GM18526 (cell line): ENCODE measurements around the gene NSD2.

Experiments used
- POLR2A ChIP-seq: IDR thresholded peaks from 3 replicates; pipeline ENCODE4 v1.6.1; 2011; ENCODE audit not compliant: insufficient read length; ENCODE audit errors: extremely low read depth

Gene NSD2

DNA sequence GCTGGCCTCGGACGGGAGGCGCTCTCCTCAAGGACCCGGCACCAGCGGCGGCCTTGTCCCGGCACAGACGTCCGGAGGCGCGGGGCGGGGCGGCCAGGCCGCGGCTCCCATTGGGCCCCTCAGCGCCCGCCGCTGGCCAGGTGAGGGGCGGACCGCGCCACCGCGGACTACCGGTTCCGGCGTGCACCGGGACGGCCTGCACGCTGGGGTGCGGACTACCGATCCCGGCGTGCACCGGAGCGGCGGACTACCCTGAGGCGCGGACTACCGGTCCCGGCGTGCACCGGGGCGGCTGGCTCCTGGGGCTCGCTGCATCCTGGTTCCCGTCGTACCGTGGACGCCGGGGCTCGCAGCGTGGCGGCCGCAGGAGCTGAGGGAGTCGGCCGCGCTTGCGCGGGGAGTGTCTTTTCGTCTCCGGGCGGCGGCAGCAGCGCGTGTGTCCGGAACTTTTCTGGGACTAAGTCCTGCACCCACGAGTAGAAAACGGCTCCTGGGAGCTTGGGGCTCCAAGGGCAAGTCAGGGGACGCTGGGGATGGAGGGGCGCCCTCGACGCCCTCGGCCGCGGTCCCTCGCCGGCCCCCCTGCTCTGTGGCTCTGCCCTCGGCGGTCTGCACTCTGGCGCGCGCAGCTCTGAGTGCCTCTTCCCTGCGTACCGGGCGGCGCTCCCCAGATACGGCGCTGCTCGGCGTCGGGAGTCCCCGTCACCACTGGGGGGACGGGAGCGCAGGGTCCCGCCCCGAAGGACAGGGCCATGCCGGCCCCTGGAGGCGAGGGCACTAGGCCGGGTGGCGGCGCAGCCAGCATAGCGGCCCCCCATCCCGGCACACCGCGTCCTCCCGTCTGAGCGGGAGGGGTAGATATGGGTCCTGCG, 14.9 kb upstream of the NSD2 start, which contains the start of gene LETM1:
Gene LETM1, minus strand, starts transcription at position 86 of the 872 bp plus-strand sequence. CDS start 206 bp downstream, outside the sequence.
- TF ChIP-seq POLR2A = peak; percentile 86

DNA sequence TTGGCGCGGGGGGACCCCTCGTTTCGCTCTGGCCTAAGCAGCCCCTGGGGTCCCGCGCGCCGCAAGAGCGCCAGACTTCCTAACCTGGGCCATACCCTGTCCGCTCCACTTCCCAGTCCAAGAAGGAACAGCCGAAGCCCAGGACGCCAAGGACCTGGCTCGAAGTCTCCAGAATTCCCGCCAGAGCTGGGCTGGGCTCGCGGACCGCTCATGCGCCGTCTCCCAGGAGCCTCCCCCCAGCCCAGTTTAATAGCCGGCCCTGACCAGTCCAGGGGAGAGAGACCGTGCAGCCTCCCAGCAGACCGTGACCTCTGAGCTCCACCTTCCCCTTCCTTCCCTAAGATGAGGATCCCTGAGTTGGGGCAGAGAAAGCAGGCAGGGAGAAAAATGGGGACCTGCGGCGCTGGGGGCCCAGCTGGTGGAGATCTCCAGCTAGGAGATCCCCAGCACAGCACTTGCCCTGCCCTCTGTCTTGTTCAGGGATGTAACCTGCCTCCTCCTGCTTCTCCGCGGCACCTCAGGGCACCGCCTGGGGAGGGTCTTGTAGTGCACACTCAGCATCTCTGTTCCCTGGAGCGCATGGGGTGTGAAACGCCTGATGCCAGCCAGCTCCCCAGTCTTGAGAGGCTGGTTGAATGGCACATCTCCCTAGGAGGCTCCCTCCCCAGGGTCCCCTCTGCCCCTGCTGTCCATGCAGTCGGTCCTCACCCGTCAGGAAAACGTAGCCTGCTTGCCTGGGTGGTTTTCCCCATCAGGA, 14.1 kb upstream of the NSD2 start:
- TF ChIP-seq POLR2A = no peak

DNA sequence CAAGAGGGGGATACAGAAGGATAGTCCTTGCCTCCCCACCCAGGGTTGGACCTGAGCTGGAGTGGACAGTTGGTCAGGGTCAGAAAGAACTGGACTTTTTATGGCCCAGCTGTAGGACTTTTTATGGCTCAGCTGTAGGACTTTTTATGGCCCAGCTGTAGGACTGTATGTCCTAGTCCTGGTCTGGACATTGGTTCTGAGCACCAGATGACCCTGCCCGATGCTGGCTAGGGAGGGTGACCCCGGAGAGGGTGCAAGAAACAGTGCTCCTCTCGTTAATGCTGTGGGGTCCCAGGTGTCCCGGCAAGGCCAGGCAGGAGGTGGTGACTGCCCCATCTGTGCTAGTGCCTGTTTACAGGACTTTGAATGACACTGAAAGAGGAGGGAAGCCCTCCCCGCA, 13.3 kb upstream of the NSD2 start:
- TF ChIP-seq POLR2A = no peak

DNA sequence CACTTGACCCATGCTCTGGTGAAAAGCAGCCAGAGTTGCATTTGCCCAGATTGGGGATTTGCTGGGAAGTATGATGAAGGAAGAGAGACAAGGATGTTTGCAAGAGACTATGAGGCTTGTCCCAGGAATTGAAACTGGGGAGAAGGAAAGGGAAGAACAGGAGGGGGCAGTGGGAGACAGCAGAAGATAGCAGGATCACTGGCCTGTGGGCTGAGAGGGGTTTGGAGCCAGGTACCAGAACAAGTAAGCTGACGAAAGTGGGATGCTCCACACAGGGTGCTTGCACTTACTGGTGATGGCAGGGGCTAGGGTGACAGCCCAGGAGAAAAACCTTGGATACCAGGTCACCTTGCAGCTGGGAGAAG, 11.8 kb upstream of the NSD2 start:
- no peak for TF ChIP-seq POLR2A

DNA sequence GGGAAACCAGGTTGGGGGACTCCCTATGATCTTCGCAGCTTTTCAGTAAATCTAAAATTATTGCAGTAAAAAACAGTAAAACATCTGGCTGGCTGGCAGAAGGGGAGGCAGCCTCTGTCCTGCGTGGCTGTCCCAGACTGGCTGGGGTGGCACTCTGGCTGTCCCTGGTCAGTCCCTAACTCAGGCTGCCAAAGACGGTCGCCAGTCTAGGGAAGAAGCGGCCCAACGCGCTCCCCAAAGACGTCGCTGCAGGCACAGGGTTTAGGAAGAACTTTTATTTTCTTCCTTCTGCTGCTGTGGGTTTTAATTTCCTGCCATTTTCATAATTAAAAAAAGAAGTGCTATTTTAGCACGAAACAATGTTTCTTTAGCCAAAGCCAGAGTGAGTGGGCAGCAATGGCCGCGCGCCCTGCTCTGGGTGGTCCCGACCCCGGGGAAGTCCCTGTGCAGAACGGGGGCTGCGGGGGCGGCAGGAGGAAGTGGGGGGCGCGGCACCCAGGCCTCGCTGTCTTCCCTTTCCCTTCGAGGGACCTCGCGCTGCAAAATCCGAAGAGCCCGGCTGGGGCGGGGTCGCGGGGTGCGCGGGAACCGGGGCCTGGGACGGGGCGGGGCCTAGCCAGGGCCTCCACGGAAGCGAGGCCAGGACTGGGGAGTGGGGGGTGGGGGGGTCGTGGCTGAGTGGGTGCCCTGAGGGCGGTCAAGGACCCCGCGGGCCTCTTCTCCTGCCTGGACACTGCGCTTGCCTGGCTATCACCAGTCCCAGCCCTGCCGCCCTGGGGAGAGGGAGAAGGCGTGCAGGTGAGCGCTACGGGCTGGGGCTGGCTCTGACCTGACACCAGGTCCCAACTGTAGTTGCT, 8.9 kb upstream of the NSD2 start:
- no peak for TF ChIP-seq POLR2A

DNA sequence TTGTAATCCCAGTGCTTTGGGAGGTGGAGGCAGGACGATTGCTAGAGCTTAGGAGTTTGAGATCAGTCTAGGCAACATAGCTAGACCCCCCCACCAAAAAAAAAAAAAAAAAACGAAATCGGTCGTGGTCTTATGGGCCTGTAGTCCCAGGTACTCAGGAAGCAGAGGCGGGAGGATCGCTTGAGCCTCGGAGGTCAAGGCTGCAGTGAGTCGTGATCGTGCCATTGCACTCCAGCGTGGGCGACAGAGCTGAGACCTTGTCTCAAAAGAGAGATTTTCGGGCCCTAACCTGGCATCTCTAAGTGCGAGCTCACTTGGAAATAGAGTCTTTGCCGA, 8.3 kb upstream of the NSD2 start:
- TF ChIP-seq POLR2A = no peak

DNA sequence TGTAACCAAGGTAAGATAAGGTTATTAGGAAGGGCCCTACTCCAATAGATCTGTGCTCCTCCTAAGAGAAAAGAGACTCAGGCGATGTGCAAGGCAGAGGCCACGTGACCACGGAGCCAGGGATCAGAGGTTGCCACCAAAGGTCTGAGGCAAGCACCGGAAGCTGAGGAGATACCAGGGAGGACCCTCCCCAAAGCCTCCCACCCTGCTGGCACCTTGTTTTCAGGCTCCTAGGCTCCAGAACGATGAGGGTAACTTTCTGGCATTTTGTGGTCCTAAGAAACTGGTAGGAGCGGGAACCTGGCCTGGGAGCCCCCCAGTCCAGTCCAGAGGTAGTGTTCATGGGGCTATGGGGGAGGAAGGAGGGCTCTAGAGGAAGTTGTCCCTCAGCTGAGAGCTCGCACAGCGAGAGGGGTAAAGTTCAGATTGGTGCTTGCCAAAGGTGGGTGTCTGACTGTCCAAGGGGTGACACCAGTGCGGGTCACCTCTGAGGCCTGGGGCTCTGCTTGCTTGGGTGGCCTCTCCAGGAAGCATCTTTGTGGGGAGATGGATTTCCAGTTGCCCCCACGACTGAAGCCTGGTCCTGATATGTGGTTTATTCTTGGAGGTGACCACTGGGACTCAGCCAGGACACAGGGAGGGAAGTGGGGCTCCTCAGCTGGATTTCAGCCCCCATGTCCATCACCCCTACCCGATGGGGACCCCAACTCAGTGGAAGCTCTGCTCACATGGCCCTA, 7.7 kb upstream of the NSD2 start:
- no peak for TF ChIP-seq POLR2A

DNA sequence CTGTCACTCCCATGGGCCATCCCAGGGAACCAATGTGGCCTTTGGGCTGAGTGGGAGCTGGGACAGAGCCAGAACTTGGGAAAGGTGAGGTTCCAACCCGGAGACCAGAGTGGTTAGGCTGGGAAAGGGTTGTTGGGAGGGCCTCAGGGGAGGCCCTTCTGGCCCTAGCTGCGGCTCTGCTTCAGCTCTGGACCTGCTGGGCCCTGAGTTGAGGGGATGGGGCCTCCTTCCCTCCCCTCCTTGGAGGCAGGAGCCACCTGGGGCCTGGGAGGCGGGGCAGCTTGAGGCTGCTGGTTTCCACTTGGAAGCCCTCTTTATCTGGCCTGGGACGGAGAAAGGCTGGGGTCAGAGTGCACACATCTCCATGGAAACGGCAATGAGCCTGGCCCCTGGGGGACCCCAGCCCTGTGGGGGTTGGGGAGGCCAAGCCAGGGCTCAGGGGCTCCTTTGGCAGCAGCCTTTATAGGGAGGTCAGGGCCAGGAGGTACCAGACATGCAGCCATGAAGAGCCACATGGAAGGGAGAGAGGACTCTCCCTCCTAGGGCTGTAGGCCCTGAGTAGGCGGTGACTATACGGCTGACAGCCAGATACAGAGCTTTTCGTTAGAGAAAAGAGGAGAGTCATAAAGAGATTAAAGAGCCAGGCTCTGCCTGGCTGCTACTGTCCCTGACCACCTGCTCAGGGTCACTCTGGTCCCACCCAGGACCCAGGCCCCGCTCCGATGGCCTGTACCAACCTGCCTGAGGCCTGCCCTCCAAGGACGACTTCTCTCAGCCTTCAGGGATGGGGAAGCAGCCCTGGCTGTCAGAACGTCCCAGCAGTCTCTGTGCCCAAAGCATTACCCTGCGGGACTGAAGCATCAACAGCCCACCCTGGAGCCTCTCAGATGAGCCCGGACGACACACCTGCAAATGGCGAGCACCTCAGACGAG, 6.9 kb upstream of the NSD2 start:
- no peak for TF ChIP-seq POLR2A

DNA sequence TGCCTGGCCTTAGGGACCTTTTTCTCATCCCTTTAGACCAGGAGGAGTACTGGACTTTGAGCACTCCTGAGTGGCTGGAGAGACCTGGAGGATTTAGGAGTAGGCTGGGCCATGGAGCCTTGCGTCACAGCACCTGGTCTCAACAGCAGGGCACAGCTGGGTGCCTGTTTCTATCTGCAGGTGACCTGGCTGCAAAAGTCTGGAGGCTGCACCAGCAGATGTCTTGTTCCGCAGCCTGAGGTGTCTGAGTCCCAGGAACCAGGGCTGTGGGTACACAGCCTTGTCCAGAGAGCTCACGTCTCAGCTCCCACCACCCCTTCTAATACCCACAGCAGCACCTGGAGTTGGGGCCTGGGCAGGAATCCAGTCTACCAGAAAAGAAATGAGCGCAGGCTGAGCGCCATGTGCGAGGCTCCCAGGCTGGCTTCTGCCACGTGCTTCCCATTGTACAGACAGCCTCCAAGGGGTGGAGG, 5.0 kb upstream of the NSD2 start:
- no peak for TF ChIP-seq POLR2A

DNA sequence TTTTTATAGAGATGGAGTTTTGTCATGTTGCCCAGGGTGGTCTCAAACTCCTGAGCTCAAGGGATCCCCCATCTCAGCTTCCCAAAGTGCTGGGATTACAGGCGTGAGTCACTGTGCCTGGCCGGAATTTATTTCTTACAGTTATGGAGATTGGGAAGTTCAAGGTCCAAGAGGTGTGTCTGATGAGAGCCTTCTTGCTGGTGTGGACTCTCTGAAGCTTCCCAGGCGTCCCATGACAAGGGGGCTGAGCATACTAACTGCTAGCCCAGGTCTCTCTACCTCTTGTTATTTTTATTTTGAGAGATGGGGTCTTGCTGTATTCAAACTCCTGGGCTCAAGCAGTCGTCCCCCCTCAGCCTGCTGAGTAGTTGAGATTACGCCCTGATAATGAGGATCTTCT, 2.9 kb upstream of the NSD2 start:
- no peak for TF ChIP-seq POLR2A

DNA sequence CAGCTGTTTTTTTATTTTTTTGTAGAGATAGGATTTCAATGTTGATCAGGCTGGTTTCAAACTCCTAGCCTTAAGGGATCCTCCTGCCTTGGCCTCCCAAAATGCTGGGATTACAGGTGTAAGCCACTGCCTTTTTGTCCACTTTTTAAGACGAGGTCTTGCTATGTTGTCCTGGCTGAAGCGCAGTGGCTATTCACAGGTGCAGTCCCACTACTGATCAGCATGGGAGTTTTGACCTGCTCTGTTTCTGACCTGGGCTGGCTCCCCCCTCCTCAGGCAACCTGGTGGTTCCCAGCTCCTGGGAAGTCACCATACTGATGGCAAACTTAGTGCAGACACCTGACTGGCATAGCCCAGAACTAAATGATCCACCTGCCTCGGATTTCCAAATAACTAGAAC, 2.3 kb upstream of the NSD2 start:
- TF ChIP-seq POLR2A = no peak

DNA sequence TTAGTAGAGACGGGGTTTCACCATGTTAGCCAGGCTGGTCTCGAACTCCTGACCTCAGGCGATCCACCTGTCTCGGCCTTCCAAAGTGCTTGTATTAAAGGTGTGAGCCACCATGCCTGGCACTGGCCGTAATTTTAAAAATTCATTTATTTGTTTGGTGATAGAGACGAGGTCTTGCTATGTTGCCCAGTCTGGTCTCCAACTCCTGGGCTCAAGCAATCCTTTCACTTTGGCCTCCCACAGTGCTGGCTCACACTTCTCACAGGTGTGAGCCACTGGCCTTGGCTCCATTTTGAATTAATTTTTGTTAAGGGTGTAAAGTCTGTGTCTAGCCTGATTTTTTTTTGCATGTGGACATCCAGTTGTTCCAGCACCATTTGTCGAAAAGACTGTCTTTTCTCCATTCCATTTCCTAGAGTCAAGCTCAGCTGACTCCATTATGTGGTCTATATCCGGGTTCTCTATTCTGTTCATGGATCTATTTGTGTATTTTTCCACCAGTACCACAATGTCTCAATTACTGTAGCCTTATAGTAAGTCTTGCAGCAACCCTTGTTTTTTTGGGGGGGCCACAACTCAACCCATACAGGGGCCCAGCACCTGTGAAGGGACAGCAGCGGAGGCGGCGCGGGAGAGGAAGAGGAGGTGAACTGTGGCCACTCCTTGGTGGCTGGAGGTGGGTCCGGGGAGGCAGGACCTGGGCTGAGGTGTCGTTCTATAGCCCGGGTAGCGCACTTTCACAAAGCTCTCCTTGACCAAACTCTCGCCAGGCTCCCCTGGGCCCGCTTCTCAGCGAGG, 1.5 kb upstream of the NSD2 start:
- TF ChIP-seq POLR2A = no peak

DNA sequence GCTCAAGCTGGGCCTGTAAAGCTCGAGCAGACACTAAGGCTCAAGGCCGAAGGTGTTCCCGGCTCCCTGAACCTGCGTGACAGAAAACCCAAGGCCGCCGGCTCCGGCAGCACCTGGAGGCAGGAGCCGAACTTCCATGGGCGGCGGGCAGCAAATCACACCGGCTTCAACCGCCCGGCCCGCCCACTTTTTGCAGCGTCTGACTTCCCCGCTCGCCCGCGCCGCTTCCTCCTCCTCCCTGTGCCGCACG, 940 bp upstream of the NSD2 start:
- TF ChIP-seq POLR2A = no peak
